Astrocyte (in vitro differentiated cells and primary cell): ENCODE results near the gene DPEP1.

Experiments
- EZH2 ChIP-seq: IDR thresholded peaks from 2 replicates; pipeline ENCODE4 v1.6.1; 2012; ENCODE audit warnings: mild to moderate bottlenecking, low read length, inconsistent platforms; ENCODE audit not compliant: insufficient read depth
- TF ChIP-seq, protein P1 (sequence below): IDR thresholded peaks from 2 replicates; pipeline ENCODE4 v1.5.1; 2011; ENCODE audit warnings: low read depth, mild to moderate bottlenecking, inconsistent platforms, low read length, moderate library complexity; ENCODE audit not compliant: insufficient read depth

DNA sequence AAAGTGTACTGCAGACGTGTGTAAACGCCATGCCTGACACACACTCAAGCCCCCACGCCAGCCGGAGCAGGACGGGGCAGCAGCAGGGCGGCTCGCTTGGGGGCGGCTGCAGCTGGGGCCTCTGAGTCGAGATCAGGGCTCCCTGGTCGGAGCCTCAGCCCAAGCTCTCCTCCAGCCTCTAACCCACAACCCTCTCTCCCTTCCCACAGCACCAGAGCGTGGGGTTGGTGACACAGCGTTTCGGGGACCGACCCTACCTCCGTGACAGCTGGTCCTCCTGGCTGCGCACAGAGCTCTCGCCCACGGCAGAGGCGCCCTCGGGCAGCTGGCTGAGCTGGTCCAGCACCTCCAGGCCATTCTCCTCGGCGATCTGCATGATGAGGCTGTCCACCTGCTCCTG, 32.8 kb downstream of the DPEP1 start:
- TF ChIP-seq, protein P1, sequence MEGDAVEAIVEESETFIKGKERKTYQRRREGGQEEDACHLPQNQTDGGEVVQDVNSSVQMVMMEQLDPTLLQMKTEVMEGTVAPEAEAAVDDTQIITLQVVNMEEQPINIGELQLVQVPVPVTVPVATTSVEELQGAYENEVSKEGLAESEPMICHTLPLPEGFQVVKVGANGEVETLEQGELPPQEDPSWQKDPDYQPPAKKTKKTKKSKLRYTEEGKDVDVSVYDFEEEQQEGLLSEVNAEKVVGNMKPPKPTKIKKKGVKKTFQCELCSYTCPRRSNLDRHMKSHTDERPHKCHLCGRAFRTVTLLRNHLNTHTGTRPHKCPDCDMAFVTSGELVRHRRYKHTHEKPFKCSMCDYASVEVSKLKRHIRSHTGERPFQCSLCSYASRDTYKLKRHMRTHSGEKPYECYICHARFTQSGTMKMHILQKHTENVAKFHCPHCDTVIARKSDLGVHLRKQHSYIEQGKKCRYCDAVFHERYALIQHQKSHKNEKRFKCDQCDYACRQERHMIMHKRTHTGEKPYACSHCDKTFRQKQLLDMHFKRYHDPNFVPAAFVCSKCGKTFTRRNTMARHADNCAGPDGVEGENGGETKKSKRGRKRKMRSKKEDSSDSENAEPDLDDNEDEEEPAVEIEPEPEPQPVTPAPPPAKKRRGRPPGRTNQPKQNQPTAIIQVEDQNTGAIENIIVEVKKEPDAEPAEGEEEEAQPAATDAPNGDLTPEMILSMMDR = no peak
- TF ChIP-seq EZH2 = no peak
